Renal cortical epithelial cell (primary cell): ENCODE measurements around the gene AP1S3. TPM values are rescaled to one million over a fixed set of nuclear protein-coding genes. Genes with fewer than 3 reads are reported as not detected.
"Not testable (repeated sequence)": the region's sequence is repeated elsewhere in the genome, so short reads cannot be mapped to it uniquely, and the experiment has no call there.

Source experiments
- DNase-seq: peaks from one replicate; pipeline ENCODE4 v3.0.0-alpha.2; 2011; ENCODE audit warnings: low read depth
- total RNA-seq: library from RNA; depleted of rRNA; stranded (reverse); fragments of >200 nt; gene quantifications from 2 replicates; pipeline ENCODE4 v1.2.3, GENCODE V29; 2014

Gene AP1S3
- 48.0 and 50.9 TPM in 2 replicates for total RNA-seq

GRCh38 chr2:223837287-223838061 is at the start of gene AP1S3:
Gene AP1S3, minus strand, starts transcription at chr2:223837582. Its CDS starts 132 bp downstream, at chr2:223837450.
- peak; percentile 53 for DNase-seq

GRCh38 chr2:223887127-223887526 is 49.7 kb upstream of the AP1S3 start:
- DNase-seq: no peak

GRCh38 chr2:223886726-223887125 is 49.3 kb upstream of the AP1S3 start:
- no peak for DNase-seq

GRCh38 chr2:223884399-223884798 is 47.0 kb upstream of the AP1S3 start:
- peak; percentile 48 for DNase-seq

- no peak for DNase-seq
Measured at GRCh38 chr2:223882715-223883114, 45.3 kb upstream of the AP1S3 start.

- DNase-seq: no peak
Measured at GRCh38 chr2:223880796-223881195, 43.4 kb upstream of the AP1S3 start.

- DNase-seq: peak; percentile 40
Measured at GRCh38 chr2:223877721-223878410, 40.5 kb upstream of the AP1S3 start.

- DNase-seq: no peak
Measured at GRCh38 chr2:223873672-223874071, 36.3 kb upstream of the AP1S3 start.

- not testable (repeated sequence) for DNase-seq
Measured at GRCh38 chr2:223872772-223873171, 35.4 kb upstream of the AP1S3 start.

- DNase-seq: not testable (repeated sequence)
Measured at GRCh38 chr2:223871661-223872060, 34.3 kb upstream of the AP1S3 start.

GRCh38 chr2:223870840-223871611 is 33.6 kb upstream of the AP1S3 start:
- DNase-seq: no peak

- no peak for DNase-seq
Measured at GRCh38 chr2:223868005-223868404, 30.6 kb upstream of the AP1S3 start.

GRCh38 chr2:223865907-223866508 is 28.6 kb upstream of the AP1S3 start:
- DNase-seq: peak; percentile 45

GRCh38 chr2:223865124-223865523 is 27.7 kb upstream of the AP1S3 start:
- DNase-seq: no peak

GRCh38 chr2:223863491-223863890 is 26.1 kb upstream of the AP1S3 start:
- no peak for DNase-seq

GRCh38 chr2:223860809-223861738 is 23.7 kb upstream of the AP1S3 start:
- peak; percentile 93 for DNase-seq

- no peak for DNase-seq
Measured at GRCh38 chr2:223859070-223859469, 21.7 kb upstream of the AP1S3 start.

- peak; percentile 75 for DNase-seq
Measured at GRCh38 chr2:223856584-223856983, 19.2 kb upstream of the AP1S3 start.

GRCh38 chr2:223856021-223856420 is 18.6 kb upstream of the AP1S3 start:
- no peak for DNase-seq

GRCh38 chr2:223855426-223855825 is 18.0 kb upstream of the AP1S3 start:
- no peak for DNase-seq

- DNase-seq: no peak
Measured at GRCh38 chr2:223854741-223855140, 17.4 kb upstream of the AP1S3 start.
